CD4-positive, alpha-beta T cell treated with Interferon alpha-2 for 1 hour (primary cell): ENCODE measurements around the gene ITPRIPL1.

Experiments used
- DNase-seq, 2 donors: peaks; one replicate each; pipeline ENCODE4 v3.0.0-alpha.2; 2020 to 2022

The ITPRIPL1 gene

GRCh38 chr2:96324721-96325040 is 436 bp upstream of the ITPRIPL1 start:
- peak in 1 of 2 donors; percentile 32 for DNase-seq

DNA sequence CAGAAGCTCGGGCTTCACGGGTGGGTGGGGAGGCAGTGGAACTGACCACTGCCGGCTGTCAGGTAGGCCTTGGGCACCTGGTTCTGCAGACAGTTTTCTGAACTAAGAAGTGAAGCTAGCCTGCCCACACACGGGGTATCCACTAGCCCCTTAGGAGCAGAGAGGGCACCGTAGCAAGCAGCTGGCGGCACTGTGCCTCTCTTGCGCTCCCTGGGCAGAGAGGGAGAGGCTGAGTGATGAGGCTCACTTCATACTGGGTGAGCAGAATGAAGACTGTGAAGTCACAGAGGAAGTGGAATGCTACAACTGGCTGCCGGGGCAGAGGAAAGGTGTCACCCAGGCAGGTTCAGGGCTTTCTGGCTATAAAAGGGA is 753 bp downstream of the ITPRIPL1 start:
- DNase-seq, result peak; percentile 53 to 77

DNA sequence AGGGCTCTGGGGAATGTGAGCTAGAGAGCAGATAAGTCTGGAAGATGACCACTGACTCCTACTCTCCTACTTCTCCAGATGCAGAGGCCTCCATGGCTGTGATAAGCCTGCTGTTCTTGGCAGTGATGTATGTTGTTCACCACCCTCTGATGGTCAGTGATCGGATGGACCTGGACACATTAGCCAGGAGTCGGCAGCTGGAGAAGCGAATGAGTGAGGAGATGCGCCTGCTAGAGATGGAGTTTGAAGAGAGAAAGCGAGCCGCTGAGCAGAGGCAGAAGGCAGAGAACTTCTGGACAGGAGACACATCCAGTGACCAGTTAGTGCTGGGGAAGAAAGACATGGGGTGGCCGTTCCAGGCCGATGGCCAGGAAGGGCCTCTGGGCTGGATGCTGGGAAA is 1.4 kb downstream of the ITPRIPL1 start:
- no peak for DNase-seq

DNA sequence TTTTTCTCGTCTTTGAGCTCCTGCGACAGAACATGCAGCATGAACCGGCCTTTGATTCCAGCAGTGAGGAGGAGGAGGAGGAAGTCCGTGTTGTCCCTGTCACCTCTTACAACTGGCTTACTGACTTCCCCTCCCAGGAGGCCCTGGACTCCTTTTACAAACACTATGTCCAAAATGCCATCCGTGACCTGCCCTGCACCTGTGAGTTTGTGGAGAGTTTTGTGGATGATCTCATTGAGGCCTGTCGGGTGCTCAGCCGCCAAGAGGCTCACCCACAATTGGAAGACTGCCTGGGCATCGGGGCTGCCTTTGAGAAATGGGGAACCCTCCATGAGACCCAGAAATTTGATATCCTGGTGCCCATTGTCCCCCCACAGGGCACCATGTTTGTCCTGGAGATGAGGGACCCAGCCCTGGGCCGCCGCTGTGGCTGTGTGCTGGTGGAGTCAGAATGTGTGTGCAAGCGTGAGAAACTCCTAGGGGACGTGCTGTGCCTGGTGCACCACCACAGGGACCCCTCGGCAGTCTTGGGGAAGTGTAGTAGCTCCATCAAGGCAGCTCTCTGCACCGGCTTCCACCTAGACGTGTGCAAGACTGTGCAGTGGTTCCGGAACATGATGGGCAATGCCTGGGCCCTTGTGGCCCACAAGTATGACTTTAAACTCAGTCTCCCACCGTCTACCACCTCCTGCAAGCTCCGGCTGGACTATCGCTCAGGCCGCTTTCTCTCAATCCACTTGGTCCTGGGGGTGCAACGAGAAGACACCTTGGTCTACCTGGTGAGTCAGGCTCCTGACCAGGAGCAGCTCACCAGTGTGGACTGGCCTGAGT is 2.1 kb downstream of the ITPRIPL1 start:
- DNase-seq, result no peak

GRCh38 chr2:96329456-96329855 is 4.3 kb downstream of the ITPRIPL1 start:
- no peak for DNase-seq

- DNase-seq, result no peak
These were observed 4.8 kb downstream of the ITPRIPL1 start for GRCh38 chr2:96329874-96330273.

GRCh38 chr2:96330407-96330806 is 5.3 kb downstream of the ITPRIPL1 start:
- no peak for DNase-seq

GRCh38 chr2:96333708-96334107 is 8.6 kb downstream of the ITPRIPL1 start:
- DNase-seq, result no peak

- no peak for DNase-seq
These were observed 11.1 kb downstream of the ITPRIPL1 start for GRCh38 chr2:96336104-96336775.

GRCh38 chr2:96336873-96337272 is 11.8 kb downstream of the ITPRIPL1 start:
- no peak for DNase-seq

DNA sequence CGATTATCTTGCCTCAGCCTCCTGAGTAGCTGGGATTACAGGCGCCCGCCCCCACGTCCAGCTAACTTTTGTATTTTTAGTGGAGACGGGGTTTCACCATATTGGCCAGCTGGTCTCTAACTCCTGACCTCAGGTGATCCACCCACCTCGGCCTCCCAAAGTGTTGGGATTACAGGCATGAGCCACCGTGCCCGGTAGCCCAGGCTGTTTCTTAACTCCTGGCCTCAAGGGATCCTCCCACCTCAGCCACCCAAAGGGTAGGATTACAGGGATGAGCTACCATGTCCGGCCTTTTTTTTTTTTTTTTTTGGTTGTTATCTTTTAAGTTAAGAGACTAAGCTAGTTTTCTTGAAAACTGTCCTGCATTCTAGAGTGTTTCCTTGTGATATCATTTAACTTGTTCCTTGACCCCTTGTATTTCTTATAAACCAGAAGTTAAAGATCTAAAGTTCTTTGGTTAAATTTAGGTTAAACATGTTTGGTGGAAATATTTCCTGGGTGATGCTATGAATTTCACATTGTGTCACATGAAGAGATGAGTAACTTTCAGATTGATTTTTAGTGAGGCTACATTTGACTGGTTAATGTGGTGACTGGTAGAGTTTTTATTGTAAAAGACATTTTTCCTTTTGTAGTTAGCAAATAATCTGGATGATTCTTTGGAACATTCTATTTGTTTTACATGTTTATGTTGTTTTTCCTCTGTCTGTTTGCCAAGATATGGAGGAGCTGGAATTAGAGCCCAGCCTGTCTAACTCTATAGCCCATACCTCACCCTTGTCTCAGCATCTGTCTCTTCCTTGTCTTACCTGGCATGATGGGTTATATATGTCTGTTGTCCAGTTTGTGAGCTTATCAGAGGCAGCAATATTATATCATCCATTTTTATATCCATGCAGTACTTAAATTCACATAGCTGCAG is 15.6 kb downstream of the ITPRIPL1 start:
- DNase-seq, result no peak

GRCh38 chr2:96341641-96342040 is 16.5 kb downstream of the ITPRIPL1 start:
- DNase-seq, result no peak

DNA sequence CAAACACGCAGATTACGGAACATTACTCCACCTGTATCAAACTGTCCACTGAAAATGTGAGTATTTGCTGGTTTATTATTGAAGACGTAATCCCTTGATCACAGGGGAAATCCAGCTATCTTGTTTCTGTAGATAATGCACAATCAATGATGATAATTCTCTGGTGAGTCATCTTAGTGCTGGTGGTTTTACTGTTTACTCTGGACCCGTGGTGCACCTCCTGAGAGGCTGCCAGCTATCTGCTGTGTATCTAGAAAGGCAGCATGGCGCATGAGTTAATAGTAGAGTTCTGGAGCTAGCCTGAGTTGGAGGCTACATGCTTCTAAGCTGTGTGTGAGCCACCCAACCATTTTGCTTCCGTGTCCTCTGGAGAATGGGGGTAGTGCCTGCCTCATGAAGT is 17.0 kb downstream of the ITPRIPL1 start:
- DNase-seq, result peak; percentile 18 to 72

- DNase-seq, result peak; percentile 42 to 74
These were observed 18.9 kb downstream of the ITPRIPL1 start for GRCh38 chr2:96344011-96344410.

DNA sequence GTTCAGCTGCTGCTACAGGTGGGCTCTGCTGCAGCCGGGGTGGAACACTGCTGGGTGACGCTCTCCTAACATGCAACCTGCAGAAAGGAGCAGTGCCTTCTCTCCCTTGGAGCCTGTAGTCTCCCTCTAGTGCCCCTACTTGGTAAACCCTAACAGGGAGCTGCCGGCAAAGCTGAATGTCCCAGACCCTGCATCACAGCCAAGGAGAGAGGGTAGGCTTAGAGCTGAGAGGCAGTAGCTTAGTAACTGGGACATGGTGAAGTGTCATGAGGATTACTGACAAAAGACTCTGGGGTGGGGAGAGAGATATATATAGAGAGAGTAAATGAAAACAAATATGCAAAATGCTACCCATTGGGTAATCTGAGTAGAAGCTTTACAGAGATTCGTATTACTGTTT is 20.3 kb downstream of the ITPRIPL1 start:
- DNase-seq, result peak in 1 of 2 donors; percentile 49

DNA sequence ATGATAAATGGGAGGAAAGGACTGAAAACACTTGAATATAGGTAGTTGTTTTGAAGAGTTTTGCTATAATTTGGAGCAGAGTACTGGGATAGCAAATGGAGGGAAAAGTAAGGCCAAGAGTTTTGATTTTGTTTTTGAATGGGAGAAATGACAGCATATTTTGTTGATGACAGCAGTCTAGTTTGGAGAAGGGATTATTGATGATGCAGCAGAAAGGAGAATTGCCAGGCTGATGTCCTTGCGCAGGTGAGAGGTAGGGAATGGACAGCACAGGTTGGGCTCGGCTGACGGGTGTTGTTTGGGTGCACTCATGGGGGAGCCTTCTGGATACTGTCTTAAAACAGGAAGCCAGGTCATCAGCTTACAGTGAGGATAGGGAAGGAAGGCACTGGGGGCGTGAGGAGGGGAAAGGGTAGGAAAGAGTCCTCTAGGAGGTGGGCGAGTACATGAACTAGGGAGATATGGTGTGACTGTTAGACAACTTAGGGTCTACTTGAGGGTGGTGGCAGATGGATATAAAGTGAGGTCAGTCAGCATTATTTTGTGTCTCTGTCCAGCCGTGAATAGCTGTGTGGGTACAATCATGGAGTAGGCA is 20.8 kb downstream of the ITPRIPL1 start:
- no peak for DNase-seq

DNA sequence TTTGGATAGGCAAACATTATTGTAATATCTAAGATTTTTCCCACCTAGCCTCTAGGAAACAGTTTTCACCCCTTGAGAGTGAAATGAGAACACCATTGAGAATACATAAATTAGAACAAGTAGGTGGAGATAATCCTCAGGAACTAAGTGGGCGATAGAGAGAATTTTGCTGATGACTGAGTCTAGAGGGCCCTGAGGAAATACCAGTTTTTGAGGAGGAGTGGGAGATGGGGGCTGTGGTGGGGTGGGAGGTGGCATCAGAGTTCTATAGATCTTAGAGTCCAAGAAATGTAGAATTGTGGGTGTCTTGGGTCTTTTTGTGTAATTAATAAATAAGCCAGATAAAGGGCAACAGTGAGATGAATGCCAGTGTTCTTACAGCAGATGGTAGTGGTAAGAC is 22.3 kb downstream of the ITPRIPL1 start:
- no peak for DNase-seq

DNA sequence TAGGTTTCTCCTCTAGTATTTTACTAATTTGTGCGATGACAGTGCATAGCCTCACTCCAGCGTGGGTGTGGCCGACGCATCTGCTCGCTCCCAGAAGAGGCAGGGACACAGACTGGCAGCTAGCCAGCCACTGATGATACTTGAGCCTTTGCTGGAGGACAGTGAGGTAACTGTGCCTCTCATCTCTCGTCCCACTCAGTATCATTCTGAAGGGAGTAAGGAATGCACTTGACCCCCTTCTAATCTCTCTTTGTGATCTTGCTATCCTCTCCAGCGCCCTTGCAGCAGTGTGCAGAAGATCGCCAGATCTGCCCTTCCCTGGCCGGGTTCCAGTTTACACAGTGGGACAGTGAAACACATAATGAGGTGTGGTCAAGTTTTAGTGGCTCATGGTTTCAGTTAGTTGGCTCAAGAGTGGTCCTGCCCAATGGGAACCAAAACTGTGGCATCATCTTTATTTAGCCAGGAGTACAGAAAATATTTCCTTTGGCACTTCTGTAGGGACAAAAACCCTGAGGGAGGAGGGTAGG is 28.0 kb downstream of the ITPRIPL1 start:
- no peak for DNase-seq

DNA sequence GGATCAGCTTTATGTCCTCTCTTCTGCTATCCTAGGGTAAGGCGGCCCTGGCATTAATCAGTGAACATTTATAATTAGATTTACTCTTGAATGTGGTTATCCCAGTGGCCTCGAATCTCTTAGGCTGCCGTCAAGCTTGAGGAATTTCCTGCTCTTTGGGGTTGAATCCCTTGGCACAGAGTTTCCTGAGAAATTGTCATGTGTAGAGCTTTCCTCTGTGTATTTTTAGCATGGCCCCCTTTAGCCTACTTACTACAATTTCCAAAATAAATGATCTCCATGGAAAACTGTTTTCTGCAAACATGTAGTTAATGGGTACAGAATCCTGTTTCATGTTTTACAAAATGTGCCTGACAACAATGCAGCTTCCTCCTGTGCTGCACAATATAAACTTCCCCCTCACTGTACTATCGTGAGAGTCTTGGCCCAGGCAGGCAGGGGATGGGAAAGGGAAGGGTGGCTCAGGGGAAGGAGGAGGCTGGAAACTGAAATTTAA is 28.5 kb downstream of the ITPRIPL1 start:
- DNase-seq, result no peak

GRCh38 chr2:96354492-96354891 is 29.4 kb downstream of the ITPRIPL1 start:
- no peak for DNase-seq

GRCh38 chr2:96356889-96357288 is 31.8 kb downstream of the ITPRIPL1 start:
- DNase-seq, result no peak

- DNase-seq, result peak; percentile 49 to 61
These were observed 34.2 kb downstream of the ITPRIPL1 start for GRCh38 chr2:96359310-96359709.

DNA sequence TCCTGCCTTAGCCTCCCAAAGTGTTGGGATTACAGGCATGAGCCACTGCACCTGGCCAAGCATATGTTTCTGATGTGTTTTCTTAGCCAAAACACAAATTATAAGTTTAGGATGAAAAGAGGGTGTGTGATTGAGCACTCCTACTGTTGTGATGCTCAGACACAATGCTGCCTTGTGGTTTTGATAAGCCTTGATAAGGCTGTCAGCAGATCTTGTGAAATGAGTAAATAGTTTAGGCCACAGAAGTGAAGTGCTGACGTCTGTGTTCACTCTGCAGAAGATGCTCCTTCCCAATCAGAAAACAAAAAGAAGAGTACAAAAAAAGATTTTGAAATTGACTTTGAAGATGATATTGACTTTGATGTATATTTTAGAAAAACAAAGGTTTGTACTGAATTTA is 34.7 kb downstream of the ITPRIPL1 start:
- peak in 1 of 2 donors; percentile 43 for DNase-seq
